NCI-H146 treated with DMSO at 0.1 percent for 48 hours (cell line): ENCODE results near the gene B3GNT4.
A peak's percentile ranks its signal among the peaks of the same experiment; 100 is the strongest.
"Not testable (repeated sequence)": the region's sequence is repeated elsewhere in the genome, so short reads cannot be mapped to it uniquely, and the experiment has no call there.

ENCODE experiments used
- DNase-seq: peaks from one replicate; lab custom pipeline; 2025; ENCODE audit not compliant: unreplicated experiment; lab: John Stamatoyannopoulos, UW

The B3GNT4 gene

DNA sequence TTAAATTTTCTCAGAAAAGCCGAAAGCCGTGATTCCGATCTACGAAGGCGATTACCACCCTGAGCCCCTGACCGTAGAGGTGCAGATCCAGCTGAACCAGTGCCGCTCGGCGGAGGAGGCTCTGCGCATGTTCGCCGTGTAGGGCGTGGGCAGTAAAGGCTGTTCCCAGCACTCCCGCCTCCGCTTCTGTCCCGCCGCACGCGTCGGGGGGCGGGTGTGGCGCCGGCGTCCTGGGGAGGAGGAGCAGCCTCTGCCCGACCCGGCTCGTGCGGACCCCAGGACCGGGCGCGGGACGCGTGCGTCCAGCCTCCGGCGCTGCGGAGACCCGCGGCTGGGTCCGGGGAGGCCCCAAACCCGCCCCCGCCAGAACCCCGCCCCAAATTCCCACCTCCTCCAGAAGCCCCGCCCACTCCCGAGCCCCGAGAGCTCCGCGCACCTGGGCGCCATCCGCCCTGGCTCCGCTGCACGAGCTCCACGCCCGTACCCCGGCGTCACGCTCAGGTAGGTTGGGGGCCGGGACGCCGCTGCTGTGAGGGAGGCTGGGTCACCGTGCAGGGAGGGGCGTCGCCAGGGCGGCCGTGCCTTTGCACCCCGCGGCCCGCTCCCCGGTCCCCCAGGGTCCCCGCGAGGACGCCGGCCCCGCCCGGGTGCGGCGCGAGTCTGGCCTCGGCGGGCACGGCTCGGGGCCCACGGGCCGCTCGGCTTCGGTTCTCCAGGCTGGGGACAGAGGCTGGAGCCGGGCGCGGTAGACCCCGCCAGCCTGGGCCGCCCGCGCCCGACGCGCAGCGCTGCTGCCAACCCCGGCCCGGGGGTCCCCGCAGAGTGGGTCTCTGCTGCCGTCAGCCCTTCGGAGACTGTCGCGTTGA is at the start of gene B3GNT4:
Gene B3GNT4, plus strand, starts transcription at position 409 of the 866 bp plus-strand sequence. CDS start 910 bp downstream, outside the sequence.
- DNase-seq: peak; percentile 49

DNA sequence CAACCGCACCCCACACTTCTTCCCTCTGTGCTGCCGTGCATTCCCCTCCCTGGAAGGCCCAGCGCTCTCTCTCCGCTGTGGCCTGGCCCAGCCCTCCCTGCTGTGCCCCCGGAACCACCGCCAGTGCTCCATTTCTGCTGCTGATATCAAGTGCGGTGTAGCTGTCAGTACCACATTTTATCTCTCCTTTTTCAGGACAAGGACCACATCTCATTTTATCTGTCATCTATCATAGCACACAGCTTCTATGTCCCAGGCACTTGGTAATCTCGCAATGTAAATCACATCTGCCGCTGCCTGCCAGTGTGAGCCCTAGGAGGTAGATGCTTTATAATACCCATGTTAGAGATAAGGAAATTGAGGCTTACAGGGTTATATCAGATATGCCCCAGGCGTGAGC is 47.8 kb upstream of the B3GNT4 start:
- DNase-seq: no peak

DNA sequence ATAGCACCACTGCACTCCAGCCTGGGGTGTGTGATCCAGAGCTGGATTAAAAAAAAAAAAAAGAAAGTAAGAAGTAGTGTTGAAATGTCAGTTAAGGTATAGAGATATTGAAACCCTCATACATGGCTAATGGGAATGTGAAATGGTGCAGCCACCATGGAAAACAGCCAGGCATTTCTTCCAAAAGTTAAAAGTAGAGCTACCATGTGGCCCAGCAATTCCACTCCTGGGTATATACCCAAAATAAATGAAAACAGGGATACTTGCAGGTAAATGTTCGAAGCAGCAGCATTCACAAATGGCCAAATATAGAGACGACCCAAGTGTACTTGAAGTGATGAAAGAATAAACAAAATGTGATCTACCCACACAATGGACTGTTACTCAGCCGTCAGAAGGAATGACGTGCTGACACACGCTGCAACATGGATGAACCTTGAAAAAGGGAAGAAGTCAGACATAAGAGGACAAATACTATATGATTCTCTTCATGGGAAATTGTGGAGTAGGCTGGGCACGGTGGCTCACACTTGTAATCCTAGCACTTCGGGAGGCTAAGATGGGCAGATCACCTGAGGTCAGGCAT is 44.7 kb upstream of the B3GNT4 start:
- no peak for DNase-seq

DNA sequence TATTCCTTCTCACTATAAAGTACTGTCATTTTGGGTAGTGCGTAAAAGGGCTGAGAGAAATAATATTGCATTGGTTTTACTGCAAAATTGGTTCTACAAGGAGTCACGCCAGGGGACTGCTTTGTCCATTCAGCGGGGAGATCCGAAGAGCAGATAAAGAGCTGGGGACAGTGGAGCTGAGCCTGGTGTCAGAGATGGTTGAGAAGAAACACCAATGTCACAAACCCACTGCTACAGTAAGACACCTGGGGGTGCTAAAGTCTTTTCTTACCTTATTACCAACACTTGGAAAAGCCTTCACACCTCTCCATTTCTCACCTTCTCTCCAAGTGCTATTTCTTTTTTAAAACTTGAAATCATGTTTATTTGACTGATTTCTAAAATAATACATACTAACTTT is 43.6 kb upstream of the B3GNT4 start:
- DNase-seq: no peak

DNA sequence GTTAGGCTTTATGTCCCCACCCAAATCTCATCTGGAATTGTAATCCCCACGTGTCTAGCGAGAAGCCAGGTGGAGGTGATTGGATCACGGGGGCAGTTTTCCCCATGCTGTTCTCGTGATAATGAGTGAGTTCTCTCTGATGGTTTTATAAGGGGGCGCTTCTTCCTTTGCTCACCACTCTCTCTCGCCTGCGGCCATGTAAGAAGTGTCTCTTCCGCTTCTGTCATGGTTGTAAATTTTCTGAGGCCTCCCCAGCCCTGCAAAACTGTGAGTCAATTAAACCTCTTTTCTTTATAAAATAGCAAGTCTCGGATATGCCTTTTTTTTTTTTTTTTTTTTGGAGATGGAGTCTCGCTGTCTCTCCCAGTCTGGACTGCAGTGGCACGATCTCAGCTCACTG is 42.7 kb upstream of the B3GNT4 start:
- no peak for DNase-seq

DNA sequence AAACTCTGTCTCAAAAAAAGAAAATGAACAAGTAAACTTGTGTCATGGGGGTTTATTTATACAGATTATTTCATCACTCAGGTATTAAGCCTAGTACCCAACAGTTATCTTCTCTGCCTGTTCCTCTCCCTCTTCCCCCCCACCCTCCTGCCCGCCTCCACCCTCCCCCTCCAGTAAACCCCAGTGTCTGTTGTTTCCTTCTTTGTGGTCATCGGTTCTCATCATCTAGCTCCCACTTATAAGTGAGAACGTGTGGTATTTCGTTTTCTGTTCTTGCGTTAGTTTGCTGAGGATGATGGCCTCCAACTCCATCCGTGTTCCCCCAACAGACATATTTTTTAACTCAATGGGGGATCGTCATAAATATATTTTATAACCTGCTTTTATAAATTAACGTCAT is 41.8 kb upstream of the B3GNT4 start:
- DNase-seq: no peak

DNA sequence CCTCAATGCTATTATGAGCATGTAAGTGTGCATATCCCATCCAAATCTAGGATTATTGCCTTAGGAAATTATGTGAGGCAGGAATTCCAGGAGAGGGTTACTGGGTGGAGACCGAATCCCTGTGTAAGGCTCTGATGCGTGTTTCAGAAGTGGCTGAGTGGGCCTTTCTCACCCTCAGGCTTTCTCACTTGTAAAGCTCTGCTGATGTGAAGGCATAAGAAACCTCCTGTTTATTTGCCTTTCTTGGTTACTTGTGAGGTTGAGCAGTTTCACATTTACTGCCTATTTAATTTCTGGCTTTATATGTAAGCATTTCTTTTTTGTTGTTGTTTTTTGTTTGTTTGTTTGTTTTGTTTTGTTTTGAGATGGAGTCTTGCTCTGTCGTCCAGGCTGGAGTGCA is 40.5 kb upstream of the B3GNT4 start:
- DNase-seq: no peak

DNA sequence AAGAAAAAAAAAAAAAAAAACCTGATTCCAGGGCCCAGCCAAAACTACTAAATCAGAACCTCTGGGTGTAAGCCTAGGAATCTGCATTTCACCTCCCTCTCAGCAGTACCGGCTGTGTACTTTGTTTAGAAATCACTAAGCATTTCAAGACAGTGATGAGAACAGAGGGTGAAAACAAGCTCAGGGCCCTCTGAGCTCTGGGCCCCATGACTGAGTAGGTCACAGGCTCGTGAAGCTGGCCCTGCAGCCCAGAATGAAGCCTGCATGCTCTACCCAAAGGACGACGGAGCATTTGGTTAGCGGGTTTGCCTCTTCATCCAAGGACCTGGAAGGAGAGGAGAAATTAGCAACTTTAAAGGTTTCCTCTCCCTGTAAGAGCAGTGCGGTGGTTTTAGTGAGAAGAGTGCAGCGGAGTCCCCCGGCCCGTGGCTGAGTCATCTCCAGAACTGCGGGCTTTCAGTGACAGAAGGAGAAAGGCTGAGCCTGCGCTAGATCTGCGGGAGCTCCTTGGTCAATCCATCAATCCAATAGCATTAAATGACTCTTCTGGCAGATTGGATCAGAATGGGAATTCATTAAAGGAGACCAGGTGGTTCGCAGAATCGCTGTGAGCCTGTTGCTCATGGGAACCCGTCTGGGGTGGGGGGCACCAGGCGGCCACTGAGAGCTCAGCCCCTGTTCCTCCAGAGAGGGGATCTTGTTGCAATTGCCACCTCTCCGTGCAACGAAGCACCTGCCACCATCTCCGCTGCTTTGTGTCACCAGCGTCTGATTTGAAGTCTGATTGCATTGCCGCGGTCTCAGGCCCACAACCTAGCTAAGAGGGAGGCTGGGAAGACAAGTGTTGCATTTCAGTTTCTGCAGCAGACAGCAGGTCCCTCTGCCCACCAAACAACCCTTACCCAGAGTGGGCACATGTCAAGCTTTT is 36.8 kb upstream of the B3GNT4 start:
- no peak for DNase-seq

DNA sequence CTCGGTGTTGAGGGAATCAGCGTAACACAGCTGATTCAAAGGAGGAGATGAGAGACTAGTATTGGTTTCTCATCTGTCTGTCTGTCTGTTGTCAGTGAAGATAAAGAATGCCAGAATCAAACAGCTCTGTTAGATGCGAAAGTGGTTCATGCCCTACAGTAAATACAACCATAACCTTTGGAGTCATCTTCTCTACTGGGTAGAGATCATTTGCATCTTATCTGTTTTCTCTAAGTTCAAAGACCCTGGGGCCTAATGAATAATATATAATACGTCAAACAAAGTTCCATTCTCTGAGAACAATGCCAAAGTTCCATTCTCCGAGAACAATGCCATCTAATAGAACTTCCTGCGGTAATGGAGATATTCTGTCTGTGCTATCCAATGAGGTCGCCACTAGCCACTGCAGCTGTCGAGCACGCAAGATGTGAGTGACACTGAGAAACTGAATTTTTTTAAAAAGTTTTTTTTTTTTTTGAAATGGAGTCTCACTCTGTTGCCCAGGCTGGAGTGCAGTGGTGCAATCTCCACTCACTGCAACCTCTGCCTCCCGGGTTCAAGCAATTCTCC is 36.1 kb upstream of the B3GNT4 start:
- DNase-seq: no peak

DNA sequence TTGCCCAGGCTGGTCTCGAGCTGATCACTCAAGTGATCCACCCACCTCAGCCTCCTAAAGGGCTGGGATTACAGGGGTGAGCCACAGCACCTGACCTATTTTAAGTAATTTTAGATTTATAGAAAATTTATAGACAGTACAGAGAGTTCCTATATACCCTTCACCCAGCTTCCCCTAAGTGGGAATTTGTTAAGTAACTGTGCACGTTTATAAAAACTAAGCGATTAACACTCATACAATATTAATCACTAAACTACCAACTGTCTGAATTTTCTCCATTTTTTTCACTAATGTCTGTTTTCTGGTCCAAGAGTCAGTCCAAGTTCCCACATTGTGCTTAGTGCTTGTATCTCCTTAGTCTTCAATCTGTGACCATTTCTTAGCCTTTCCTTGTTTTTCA is 35.0 kb upstream of the B3GNT4 start:
- DNase-seq: no peak

DNA sequence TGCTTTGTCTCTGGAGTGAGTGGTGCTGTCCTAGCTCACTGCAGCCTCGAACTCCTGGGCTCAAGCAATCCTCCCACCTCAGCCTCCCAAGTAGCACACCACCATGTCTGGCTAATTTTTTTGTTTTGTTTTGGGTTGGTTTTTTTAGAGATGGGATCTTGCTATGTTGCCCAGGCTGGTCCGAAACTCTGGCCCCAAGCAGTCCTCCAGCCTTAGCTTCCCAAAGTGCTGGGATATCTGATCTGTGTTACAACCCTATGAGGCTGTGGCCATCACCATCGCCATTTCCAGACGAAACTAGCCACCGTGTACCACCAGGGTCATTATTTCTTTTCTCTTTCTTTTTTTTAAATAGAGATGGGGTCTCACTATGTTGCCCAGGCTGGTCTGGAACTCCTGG is 32.1 kb upstream of the B3GNT4 start:
- no peak for DNase-seq

DNA sequence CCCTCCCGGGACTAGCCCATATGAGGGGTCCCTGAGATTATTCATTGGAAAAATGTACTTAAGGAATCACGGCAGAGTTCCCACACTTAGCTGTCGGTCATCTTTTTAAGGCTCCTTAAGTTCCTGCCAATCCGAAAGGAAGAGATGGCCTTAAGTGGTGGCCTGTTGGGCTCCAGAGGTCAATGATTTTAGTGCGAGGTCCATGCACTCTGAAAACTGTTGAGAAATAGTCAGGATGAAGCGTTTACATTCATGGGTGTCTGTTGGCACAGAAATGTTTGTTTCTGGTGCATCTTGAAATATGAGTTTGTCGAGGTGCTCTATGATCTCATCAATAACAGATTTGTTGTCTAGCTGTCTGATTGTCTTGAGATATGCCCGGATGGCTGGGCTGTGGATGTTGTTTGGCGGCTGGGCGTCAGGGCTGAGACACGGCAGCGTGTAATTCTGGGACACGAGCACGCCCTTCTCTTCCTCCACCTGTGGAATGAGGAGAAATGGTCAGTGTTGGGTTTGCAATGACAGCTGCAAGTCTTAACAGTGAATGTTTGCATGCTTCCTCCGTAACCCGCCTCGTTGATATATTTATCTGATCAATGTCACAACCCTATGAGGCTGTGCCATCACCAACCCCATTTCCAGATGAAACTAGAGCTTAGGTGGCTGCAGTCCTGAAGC is 31.1 kb upstream of the B3GNT4 start:
- DNase-seq: no peak

DNA sequence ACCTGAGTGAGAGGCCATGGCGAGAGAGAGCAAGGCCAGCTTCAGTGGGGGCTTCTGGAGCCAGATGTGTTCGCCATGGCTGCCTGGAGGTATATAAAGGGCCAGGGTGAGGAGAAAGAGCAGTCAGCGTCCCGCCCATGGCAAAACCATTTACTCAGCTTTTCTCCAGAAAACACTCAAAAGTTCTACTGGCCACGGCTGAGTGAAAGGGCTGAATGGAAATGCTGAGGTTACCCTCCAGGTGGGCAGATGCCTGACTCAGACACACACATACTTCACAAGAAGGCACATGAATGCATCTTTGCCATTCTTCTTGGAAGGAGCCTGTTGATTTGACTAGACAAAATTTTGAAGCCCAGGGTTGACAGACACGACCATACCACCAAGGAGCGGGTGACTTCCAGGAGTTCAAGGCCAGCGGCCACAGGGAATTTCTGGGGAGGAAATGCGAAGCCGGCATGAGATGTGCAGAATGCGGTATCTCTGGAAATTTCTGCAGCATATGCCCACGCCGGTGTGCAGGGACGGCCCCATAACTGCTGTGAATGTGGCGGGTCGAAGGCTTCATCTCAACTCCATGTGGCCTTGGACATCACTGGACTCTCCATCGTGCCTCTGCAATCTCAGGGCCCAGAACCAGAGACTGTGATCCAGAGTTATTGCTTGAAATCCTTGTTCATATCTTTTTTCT is 29.2 kb upstream of the B3GNT4 start, which contains the start of gene IL31:
Gene IL31, minus strand, starts transcription at position 67 of the 691 bp plus-strand sequence. Its CDS starts 49 bp downstream, at position 18.
- DNase-seq: no peak

DNA sequence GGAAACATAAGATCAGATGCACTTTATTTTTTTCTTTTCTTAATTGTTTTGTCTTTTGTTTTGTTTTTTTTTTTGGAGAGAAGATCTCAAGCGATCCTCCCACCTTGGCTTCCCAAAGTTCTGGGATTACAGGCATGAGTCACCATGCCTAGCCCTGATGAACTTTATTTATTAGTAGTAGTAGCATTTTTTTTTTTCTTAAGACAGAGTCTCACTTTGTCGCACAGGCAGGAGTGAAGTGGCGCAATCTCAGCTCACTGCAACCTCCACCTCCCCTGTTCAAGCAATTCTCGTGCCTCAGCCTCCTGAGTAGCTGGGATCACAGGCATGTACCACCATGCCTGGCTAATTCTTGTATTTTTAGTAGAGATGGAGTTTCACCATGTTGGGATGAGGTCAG is 27.0 kb upstream of the B3GNT4 start:
- not testable (repeated sequence) for DNase-seq

DNA sequence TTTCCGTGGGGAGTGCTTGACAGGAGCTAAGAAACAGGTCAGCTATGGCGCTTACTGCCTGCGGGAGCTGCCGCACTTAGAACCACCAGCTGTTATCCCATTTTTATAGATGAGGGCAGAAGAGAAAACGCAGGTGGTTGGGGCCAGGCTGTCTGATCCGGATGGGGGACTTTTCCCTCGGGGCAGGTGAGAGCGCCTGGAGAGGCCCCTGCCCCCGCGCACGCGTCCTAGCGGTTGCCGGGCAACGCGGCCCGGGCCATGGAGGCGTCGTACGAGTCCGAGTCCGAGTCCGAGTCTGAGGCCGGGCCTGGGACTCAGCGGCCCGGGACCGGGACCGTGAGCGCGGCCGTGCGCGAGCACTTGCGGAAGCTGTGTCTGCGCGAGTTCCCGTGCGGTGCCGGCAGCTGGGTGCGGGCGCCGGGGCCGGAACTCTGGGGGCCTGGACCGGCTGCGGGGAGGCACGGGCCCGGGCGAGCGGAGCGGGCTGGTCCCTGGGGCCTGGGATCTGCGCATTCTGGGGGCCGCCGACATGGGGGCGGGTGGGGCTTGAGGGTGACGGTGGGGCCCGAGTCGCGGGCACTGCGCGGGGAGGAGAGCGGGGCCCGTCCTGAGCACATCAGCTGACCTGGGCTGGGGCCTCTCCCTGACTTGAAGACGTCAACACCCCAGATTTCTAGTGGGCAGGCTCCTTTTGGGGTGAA is 20.5 kb upstream of the B3GNT4 start, which contains the start of gene LRRC43:
Gene LRRC43, plus strand, starts transcription at position 237 of the 701 bp plus-strand sequence. Its CDS starts 22 bp downstream, at position 259.
- DNase-seq: peak; percentile 68

DNA sequence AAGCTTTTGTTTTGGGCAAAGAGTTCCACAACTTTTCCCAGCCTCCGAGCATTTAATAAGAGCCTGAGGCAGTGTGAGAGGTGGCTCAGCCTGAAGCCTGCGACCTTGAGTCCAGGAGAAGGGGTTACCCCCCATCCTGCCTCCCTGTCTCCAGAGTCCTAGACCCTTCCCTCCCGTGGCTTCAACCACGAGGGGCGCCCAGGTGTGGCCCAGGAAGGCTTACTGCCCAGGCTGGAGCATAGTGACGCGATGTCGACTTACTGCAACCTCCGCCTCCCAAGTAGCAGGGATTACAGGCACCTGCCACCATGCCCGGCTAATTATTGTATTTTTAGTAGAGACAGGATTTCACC is 19.9 kb upstream of the B3GNT4 start:
- no peak for DNase-seq

DNA sequence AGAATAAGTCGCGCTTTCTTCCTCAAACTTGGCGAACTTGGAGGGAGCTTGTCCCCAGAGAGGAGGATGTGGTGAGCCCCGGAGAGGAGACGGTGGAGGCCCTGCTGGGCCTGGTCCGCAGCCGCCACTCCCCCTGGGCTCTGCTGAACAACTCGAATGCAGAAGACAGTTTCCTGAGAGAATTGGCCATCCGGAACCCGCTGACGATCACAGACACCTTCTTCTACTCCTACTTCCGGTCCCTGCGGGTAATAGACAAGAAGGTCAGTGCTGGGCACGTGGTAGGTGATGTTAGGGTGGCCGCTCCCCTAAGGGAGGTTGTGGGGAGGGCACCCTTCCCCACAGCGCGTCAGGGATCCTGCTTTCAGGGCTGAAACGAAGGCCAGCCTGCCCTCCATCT is 19.0 kb upstream of the B3GNT4 start:
- no peak for DNase-seq

DNA sequence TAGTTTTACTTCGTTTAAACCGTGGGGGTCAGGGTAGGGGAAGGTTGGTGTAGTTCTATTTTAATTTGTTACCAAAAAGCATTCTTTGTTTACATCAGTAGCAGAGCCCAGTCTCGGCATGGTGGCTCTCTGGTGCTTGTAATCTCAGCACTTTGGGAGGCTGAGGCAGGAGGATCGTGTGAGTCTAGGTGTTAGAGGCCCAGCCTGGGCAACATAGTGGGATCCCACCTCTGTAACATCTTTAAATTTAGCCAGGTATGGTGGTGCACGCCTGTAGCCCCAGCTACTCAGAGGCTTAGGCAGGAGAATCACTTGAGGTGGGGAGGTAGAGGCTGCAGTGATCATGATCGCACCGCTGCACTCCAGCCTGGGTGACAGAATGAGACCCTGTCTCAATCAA is 18.4 kb upstream of the B3GNT4 start:
- no peak for DNase-seq

DNA sequence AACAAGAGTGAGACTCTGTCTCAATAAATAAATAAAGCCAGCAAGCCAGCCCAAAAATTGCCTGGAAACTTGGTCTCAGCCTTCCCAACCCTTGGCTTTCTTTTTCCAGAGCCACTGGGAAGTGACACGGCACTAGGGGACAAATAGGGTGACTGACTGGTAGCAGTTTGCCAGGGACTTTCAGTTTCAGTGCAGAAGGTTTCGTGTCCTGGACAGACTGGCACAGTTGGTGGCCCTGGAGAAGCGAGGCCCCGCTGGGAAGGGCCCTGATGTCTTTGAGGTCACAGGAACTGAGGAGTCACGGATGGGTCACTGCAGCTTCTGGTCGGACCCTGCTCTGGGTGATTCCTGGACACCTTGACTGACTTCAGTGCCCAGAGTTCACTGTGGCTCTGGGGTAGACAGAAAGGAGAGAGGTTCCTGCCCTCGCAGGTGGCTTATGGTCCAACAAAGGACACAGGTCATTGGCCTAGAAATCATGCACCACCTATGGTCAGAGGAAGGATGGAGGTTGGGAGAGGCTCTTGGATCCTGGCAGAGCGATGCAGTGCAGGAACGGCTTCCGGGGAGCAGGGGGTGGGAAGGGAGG is 17.9 kb upstream of the B3GNT4 start:
- no peak for DNase-seq
